Right ventricle myocardium superior (tissue), 1 donor: ENCODE data around the gene STN1. TPM values are rescaled to one million over a fixed set of nuclear protein-coding genes. Genes with fewer than 3 reads are reported as not detected.

Experiments used
- ATAC-seq: fragments of 200-7000 bp; cut with Tn5 transposase; one replicate; pipeline ENCODE4 v1.9.1; 2020; ENCODE audit warnings: mild to moderate bottlenecking; ENCODE audit not compliant: poor library complexity
- DNase-seq: peaks from one replicate; pipeline ENCODE4 v3.0.0-alpha.2; 2020
- intact Hi-C: fragments of 100-400 bp; cut with DNase I; formaldehyde crosslinking; loops from one replicate; pipeline ENCODE4 v1.11.2; 2022
- total RNA-seq: library from RNA; stranded (reverse); fragmentation: NEBNext Ultra II Directional; extraction: Animal tissue kit (Norgen Biotek cat#: 25700); gene quantifications from one replicate; pipeline ENCODE4 v1.2.1, GENCODE V29; 2021
- donor health status: DM: no; HTN: yes; CAD: no; lungs with severe emphysema.

Gene STN1
- total RNA-seq, 1 donor from 2014 or later = 29.7 TPM

DNA sequence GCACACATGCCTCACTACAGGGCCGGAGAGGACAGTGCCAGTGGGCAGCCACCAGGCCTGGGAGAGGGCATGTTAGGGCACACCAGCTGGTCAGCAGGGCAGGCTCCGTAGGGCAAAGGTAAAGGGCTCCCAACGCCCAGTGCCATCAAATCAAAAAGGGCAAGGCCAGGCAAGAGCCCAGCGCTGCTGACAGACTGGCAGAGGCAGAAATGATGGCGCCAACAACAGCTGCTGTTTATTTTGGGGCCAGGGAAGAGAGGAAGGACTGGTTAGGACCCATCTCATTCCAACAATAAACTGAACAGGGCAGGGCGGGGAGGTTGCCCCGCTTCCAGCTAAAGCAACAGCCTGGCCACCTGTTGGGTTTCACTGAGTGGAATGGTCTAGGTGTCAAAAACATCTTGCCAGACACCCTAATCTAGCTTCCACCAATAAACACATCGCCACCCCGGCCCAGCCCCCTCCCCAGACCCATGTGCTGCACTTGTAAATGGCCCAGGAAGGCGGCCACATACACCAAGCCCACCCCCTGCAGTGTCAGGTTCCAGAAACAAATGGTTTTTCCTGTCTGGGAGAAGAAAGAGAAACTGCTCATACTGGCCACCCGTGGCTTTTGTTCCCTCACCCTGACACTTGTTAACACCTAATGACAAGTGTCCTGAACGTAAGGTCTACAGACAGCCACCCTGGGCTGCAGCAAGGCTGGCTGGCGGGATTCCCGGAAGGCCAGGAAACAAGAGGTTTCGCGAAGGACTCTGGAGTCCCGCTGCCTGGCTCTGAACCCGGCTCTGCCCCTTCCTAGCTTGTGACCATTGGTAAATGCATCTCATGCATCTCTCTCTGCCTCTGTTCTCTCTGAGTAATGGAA lies 77.9 kb downstream of the STN1 start:
- ATAC-seq = peak; percentile 67
- peak; percentile 87 for DNase-seq
- intact Hi-C loops = no loop called here

DNA sequence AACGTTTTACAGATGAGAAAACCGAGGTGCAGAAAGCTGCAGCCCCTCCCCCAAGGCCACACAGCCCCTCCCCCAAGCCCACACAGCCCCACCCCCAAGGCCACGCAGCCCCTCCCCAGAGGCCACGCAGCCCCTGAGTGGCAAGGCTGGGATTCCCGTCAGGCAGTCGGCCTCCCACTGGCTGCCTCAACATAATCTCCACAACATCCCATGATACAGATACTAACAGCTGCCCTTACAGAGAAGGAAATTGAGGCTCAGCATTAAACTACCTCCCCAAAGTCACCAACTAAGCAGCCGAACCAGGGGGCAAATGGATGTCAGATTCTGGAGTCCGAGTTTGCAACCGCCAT lies 78.5 kb downstream of the STN1 start:
- intact Hi-C loops = no loop called here
- ATAC-seq (no peak), DNase-seq (no peak)

DNA sequence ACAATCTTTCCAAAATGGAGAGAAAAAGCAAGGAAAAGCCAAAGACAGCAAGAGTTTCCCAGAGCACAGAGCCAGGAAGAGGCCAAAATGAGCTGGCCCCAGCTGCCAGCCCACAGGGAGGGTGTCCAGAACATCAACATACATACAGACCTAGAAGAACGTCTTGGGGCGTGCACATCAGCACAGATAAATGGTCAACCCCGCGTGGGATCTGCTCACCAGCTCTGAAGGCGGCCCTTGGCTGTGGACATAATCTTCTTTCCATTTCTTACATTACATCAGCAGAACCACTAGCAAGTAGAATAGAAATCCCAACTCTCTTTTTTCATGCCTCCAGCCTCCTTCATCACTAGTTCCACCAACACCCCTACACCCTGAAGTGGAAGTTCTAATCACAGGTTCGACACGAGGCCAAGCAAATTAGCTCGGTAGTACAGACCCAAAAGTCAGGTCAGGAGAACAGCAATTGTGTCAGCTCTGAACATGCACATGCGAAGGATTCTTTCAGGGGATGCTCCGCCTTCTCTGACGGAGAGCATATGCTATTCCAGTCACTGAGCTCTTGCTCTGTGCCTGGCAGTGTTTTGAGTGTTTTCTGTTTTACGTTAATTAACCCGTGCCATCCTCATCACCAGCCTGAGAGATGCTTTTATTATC lies 79.0 kb downstream of the STN1 start:
- DNase-seq = no peak

DNA sequence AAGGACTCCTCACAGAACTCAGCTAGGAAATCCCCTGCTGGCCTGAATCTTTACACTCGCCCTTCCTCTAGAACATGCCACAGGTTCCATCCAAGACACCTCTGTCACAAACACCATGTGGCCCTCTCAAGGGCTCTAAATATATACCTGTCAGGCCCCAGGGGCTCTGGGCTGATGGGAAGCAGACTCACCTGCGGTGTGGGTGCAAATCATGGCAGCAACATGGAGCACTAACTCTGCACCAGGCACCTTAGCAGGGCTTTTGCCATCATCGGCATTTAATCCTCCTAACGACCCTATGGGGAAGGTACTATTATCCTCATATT lies 80.0 kb downstream of the STN1 start:
- intact Hi-C loops = no loop called here
- no peak for DNase-seq
- peak; percentile 19 for ATAC-seq

More for the DNA sequence above, 79.0 kb downstream of the STN1 start:
- intact Hi-C loops = no loop called here
- peak; percentile 11 for ATAC-seq

- intact Hi-C loops = no loop called here
- ATAC-seq = no peak
- DNase-seq = no peak
These were observed 80.5 kb downstream of the STN1 start for GRCh38 chr10:103837370-103838069.

DNA sequence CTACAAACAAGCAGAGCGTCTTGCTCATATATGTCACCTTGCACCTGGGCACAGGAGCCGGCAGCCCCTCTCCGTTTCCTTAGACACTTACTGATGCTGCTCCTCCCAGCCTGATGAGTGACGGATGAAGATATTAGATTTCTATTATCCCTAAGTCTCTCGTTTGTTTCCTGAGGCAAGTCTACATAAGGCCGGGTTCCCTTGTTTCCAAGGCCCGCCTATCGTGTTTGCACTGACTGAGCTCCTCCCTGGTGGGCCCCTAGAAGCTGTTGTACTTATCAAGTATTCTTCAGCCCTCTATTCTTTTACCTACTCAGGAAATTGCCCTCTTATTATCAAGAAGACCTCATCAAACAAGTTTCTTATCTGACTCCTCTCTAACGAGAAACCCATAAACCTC lies 81.1 kb downstream of the STN1 start:
- DNase-seq (no peak), ATAC-seq (no peak)
- intact Hi-C loops = no loop called here

DNA sequence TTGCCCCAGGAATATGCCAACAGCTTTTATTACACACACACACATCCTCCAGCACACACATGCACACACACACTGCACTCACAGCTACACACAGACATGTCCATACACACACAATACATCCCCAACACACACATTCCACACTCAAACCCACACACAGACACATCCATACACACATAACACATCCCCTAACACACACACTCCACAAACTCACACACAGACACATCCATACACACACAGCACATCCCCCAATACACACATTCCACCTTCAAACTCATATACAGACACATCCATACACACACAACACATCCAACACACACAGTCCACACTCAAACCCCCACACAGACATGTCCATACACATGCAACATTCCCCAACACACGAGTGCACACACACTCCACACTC lies 81.7 kb downstream of the STN1 start:
- DNase-seq (no peak), ATAC-seq (no peak)
- intact Hi-C loops = no loop called here

GRCh38 chr10:103835096-103836050 lies 82.6 kb downstream of the STN1 start:
- DNase-seq = peak; percentile 83
- ATAC-seq = peak; percentile 68
- intact Hi-C loops = no loop called here

- intact Hi-C loops = no loop called here
- DNase-seq = no peak
These were observed 83.4 kb downstream of the STN1 start for GRCh38 chr10:103834436-103835095.

GRCh38 chr10:103833731-103834365 lies 84.1 kb downstream of the STN1 start:
- peak; percentile 66 for ATAC-seq
- intact Hi-C loops = no loop called here
- peak; percentile 66 for DNase-seq

More at GRCh38 chr10:103834436-103835095, 83.4 kb downstream of the STN1 start:
- ATAC-seq = peak; percentile 6

DNA sequence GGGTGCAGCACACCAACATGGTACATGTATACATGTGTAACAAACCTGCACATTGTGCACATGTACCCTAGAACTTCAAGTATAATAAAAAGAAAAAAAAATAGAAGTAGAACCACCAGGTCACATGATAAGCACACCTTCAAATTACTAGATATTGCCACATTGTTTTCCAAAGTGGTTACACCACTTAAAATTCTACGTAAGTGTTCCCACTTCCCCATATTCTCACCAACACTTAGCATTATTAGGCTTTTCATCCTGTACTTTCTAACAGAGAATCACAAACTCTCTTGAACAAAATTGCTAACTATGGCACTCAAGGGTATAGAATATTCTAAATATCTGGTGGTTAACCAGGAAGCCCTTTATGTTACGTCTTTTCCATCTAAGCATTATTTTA lies 85.2 kb downstream of the STN1 start:
- DNase-seq = no peak
- intact Hi-C loops = no loop called here

More for the DNA sequence above, 85.2 kb downstream of the STN1 start:
- no peak for ATAC-seq

Other genes starting within 250 kb of the STN1 start
- gene SH3PXD2A, start 62.6 kb downstream of the STN1 start, total RNA-seq = 27.0 TPM
- gene SLK, start 49.0 kb upstream of the STN1 start, total RNA-seq = 28.1 TPM
- not detected for gene COL17A1, start 167.7 kb upstream of the STN1 start, total RNA-seq
- 4.9 TPM for gene SFR1, start 204.0 kb upstream of the STN1 start, total RNA-seq